ENCODE measurements around the gene C11orf24. TPM values are rescaled to one million over a fixed set of nuclear protein-coding genes. Genes with fewer than 3 reads are reported as not detected.

Gene C11orf24
- total RNA-seq, 1 experiment from 2014 or later, result 53.7 TPM

DNA sequence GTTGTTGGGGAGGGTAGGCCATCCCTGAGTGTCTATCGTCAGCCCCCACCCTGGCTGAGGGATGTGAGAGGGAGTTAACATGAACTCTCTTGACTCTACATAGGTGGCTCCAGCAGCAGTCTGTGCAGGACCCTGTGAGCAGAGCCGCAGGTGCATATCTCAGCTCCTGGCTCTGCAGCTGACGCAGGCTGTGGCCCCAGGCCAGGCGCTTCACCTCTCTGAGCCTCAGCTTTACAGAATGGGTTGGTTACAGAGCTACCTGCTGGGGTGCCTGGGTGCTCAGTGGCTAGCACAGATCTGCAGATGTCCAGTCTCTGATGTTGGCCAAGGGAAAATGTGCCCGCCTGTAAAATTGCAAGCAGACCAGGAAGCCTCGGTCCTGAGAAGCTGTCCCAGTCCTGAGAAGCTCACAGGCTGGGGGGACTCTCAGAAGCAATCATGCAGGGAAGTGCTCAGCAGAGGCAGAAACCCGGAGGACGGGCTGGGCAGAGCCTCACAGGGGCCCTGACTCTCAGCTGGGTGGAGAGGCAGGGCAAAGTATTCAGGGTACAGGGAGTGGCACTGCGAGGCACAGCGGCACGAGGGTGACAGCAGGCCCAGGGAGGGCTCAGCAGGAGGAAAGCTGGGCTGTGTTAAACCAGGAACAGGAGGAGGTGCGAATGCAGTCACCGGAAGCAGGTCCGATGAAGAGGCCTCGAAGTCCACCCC, 24.7 kb upstream of the C11orf24 start (continued):
- TF ChIP-seq ZNF138 (CRISPR knock-in tag; conservative IDR thresholded peaks at IDR 0.05), result no peak
- TF ChIP-seq, protein P1, sequence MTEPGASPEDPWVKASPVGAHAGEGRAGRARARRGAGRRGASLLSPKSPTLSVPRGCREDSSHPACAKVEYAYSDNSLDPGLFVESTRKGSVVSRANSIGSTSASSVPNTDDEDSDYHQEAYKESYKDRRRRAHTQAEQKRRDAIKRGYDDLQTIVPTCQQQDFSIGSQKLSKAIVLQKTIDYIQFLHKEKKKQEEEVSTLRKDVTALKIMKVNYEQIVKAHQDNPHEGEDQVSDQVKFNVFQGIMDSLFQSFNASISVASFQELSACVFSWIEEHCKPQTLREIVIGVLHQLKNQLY (CRISPR knock-in tag; IDR thresholded peaks at IDR 0.05), result no peak
- TF ChIP-seq, protein P2, sequence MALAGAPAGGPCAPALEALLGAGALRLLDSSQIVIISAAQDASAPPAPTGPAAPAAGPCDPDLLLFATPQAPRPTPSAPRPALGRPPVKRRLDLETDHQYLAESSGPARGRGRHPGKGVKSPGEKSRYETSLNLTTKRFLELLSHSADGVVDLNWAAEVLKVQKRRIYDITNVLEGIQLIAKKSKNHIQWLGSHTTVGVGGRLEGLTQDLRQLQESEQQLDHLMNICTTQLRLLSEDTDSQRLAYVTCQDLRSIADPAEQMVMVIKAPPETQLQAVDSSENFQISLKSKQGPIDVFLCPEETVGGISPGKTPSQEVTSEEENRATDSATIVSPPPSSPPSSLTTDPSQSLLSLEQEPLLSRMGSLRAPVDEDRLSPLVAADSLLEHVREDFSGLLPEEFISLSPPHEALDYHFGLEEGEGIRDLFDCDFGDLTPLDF (CRISPR knock-in tag; IDR thresholded peaks at IDR 0.05), result no peak
- TF ChIP-seq, protein P3, sequence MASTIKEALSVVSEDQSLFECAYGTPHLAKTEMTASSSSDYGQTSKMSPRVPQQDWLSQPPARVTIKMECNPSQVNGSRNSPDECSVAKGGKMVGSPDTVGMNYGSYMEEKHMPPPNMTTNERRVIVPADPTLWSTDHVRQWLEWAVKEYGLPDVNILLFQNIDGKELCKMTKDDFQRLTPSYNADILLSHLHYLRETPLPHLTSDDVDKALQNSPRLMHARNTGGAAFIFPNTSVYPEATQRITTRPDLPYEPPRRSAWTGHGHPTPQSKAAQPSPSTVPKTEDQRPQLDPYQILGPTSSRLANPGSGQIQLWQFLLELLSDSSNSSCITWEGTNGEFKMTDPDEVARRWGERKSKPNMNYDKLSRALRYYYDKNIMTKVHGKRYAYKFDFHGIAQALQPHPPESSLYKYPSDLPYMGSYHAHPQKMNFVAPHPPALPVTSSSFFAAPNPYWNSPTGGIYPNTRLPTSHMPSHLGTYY (CRISPR knock-in tag; IDR thresholded peaks at IDR 0.05), result no peak
- TF ChIP-seq, protein P4, sequence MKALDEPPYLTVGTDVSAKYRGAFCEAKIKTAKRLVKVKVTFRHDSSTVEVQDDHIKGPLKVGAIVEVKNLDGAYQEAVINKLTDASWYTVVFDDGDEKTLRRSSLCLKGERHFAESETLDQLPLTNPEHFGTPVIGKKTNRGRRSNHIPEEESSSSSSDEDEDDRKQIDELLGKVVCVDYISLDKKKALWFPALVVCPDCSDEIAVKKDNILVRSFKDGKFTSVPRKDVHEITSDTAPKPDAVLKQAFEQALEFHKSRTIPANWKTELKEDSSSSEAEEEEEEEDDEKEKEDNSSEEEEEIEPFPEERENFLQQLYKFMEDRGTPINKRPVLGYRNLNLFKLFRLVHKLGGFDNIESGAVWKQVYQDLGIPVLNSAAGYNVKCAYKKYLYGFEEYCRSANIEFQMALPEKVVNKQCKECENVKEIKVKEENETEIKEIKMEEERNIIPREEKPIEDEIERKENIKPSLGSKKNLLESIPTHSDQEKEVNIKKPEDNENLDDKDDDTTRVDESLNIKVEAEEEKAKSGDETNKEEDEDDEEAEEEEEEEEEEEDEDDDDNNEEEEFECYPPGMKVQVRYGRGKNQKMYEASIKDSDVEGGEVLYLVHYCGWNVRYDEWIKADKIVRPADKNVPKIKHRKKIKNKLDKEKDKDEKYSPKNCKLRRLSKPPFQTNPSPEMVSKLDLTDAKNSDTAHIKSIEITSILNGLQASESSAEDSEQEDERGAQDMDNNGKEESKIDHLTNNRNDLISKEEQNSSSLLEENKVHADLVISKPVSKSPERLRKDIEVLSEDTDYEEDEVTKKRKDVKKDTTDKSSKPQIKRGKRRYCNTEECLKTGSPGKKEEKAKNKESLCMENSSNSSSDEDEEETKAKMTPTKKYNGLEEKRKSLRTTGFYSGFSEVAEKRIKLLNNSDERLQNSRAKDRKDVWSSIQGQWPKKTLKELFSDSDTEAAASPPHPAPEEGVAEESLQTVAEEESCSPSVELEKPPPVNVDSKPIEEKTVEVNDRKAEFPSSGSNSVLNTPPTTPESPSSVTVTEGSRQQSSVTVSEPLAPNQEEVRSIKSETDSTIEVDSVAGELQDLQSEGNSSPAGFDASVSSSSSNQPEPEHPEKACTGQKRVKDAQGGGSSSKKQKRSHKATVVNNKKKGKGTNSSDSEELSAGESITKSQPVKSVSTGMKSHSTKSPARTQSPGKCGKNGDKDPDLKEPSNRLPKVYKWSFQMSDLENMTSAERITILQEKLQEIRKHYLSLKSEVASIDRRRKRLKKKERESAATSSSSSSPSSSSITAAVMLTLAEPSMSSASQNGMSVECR (CRISPR knock-in tag; IDR thresholded peaks at IDR 0.05; ENCODE audit: borderline replicate concordance), result no peak

DNA sequence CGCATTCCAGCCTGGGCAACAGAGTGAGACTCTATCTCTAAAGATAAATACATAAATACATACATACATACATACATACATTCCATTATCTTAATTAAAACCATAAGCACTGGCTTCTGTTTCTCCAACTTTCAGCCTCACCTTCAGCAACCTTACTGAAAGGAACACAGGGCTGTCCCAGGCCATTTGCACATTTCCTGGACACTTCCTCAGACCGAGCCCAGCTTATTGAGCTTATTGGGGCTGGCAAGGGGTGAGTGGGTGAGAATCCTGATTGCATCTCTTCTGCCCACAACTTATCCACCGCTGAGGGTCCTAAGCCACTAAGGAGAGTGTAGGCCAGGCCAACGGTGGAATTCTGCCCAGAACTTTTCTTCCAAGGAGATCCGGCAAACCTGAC, 24.2 kb upstream of the C11orf24 start:
- CTCF ChIA-PET, result interaction anchor here (0.5 to 6.1 kb wide), 6 partner anchors 13 to 80 kb away, joined by 3 to 111 read pairs (median 5); partner anchors contain the start of gene C11orf24
- Mint-ChIP-seq H3K27ac (no peak overlapping the region), H3K4me1 (no peaks in the 10 kb centered on the region), H3K27me3 (ENCODE audit: low read depth) (peaks cover 2% of the 10 kb centered on the region; the same call in 1 of the 2 replicates), H3K36me3 (no peaks in the 10 kb centered on the region), H3K9me3 (no peaks in the 10 kb centered on the region), H3K4me3 (no peak overlapping the region)
- DNase-seq (ENCODE audit: low spot score) (no peak), ATAC-seq (no peak)
- POLR2A ChIA-PET, result interaction anchor here (0.6 to 1.3 kb wide), 2 partner anchors 24 to 268 kb away, joined by 3 to 5 read pairs; partner anchors contain the start of gene C11orf24
- TF ChIP-seq, protein P5, sequence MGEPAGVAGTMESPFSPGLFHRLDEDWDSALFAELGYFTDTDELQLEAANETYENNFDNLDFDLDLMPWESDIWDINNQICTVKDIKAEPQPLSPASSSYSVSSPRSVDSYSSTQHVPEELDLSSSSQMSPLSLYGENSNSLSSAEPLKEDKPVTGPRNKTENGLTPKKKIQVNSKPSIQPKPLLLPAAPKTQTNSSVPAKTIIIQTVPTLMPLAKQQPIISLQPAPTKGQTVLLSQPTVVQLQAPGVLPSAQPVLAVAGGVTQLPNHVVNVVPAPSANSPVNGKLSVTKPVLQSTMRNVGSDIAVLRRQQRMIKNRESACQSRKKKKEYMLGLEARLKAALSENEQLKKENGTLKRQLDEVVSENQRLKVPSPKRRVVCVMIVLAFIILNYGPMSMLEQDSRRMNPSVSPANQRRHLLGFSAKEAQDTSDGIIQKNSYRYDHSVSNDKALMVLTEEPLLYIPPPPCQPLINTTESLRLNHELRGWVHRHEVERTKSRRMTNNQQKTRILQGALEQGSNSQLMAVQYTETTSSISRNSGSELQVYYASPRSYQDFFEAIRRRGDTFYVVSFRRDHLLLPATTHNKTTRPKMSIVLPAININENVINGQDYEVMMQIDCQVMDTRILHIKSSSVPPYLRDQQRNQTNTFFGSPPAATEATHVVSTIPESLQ (CRISPR knock-in tag; IDR thresholded peaks at IDR 0.05), result no peak
- TF ChIP-seq, protein P6, sequence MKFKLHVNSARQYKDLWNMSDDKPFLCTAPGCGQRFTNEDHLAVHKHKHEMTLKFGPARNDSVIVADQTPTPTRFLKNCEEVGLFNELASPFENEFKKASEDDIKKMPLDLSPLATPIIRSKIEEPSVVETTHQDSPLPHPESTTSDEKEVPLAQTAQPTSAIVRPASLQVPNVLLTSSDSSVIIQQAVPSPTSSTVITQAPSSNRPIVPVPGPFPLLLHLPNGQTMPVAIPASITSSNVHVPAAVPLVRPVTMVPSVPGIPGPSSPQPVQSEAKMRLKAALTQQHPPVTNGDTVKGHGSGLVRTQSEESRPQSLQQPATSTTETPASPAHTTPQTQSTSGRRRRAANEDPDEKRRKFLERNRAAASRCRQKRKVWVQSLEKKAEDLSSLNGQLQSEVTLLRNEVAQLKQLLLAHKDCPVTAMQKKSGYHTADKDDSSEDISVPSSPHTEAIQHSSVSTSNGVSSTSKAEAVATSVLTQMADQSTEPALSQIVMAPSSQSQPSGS (CRISPR knock-in tag; IDR thresholded peaks at IDR 0.05; ENCODE audit: borderline replicate concordance, low read depth), result no peak
- TF ChIP-seq GRHL2 (CRISPR knock-in tag; IDR thresholded peaks at IDR 0.05; ENCODE audit: insufficient replicate concordance, severe bottlenecking) (no peak), TP53 (CRISPR knock-in tag; IDR thresholded peaks at IDR 0.05) (no peak), HMGA2 (CRISPR knock-in tag; IDR thresholded peaks at IDR 0.05) (no peak)
- TF ChIP-seq, protein P4 (CRISPR knock-in tag; IDR thresholded peaks at IDR 0.05; ENCODE audit: borderline replicate concordance), result no peak
- TF ChIP-seq, protein P7, sequence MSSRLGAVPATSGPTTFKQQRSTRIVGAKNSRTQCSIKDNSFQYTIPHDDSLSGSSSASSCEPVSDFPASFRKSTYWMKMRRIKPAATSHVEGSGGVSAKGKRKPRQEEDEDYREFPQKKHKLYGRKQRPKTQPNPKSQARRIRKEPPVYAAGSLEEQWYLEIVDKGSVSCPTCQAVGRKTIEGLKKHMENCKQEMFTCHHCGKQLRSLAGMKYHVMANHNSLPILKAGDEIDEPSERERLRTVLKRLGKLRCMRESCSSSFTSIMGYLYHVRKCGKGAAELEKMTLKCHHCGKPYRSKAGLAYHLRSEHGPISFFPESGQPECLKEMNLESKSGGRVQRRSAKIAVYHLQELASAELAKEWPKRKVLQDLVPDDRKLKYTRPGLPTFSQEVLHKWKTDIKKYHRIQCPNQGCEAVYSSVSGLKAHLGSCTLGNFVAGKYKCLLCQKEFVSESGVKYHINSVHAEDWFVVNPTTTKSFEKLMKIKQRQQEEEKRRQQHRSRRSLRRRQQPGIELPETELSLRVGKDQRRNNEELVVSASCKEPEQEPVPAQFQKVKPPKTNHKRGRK (CRISPR knock-in tag; IDR thresholded peaks at IDR 0.05; ENCODE audit: borderline replicate concordance), result no peak
- TF ChIP-seq, protein P8, sequence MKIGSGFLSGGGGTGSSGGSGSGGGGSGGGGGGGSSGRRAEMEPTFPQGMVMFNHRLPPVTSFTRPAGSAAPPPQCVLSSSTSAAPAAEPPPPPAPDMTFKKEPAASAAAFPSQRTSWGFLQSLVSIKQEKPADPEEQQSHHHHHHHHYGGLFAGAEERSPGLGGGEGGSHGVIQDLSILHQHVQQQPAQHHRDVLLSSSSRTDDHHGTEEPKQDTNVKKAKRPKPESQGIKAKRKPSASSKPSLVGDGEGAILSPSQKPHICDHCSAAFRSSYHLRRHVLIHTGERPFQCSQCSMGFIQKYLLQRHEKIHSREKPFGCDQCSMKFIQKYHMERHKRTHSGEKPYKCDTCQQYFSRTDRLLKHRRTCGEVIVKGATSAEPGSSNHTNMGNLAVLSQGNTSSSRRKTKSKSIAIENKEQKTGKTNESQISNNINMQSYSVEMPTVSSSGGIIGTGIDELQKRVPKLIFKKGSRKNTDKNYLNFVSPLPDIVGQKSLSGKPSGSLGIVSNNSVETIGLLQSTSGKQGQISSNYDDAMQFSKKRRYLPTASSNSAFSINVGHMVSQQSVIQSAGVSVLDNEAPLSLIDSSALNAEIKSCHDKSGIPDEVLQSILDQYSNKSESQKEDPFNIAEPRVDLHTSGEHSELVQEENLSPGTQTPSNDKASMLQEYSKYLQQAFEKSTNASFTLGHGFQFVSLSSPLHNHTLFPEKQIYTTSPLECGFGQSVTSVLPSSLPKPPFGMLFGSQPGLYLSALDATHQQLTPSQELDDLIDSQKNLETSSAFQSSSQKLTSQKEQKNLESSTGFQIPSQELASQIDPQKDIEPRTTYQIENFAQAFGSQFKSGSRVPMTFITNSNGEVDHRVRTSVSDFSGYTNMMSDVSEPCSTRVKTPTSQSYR (CRISPR knock-in tag; IDR thresholded peaks at IDR 0.05), result no peak

Measured in WTC11 (cell line).